Psoas muscle (tissue), 8 donors: ENCODE measurements around the gene TCF7L1. TPM values are rescaled to one million over a fixed set of nuclear protein-coding genes. Genes with fewer than 3 reads are reported as not detected.

Experiments
- ATAC-seq, 4 donors: fragments of 200-7000 bp; cut with Tn5 transposase; one replicate each; pipeline ENCODE4 v1.9.1; 2020; ENCODE audit warnings: moderate library complexity in 3 of 4, mild to moderate bottlenecking in 2 of 4
- DNase-seq, 2 donors: peaks; one replicate each; pipeline ENCODE4 v3.0.0-alpha.2; 2020
- H3K27ac ChIP-seq: fragments of 200-600 bp; one replicate; pipeline ENCODE4 v1.8.0; 2022
- H3K27me3 ChIP-seq, 3 donors: fragments of 200-600 bp in 1 of 3; one replicate each; pipeline versions ENCODE4 v1.6.1 to v1.8.0; 2013 to 2022; ENCODE audit warnings: low read length in 2 of 3, mild to moderate bottlenecking in 2 of 3, moderate library complexity in 1 of 3; ENCODE audit not compliant: insufficient read depth in 3 of 3
- H3K36me3 ChIP-seq, 2 donors: fragments of 200-600 bp in 1 of 2; one replicate each; pipeline versions ENCODE4 v1.6.1 to v1.8.0; 2013 to 2022; ENCODE audit warnings: low read depth in 1 of 2, mild to moderate bottlenecking in 1 of 2, moderate library complexity in 1 of 2; ENCODE audit not compliant: insufficient read depth in 1 of 2
- H3K4me1 ChIP-seq: fragments of 200-600 bp; one replicate; pipeline ENCODE4 v1.8.0; 2022
- H3K4me3 ChIP-seq: fragments of 200-600 bp; one replicate; pipeline ENCODE4 v1.8.0; 2022; ENCODE audit warnings: mild to moderate bottlenecking
- H3K9me3 ChIP-seq: fragments of 200-600 bp; one replicate; pipeline ENCODE4 v1.8.0; 2022
- CTCF ChIP-seq: fragments of 200-600 bp; IDR thresholded peaks from one replicate; pipeline ENCODE4 v1.8.0; 2022; ENCODE audit warnings: antibody characterized with exemption
- WGBS, 3 donors: extraction: QIAGEN DNeasy Blood & Tissue Kit; methylation state at CpG; one replicate each; pipeline versions ENCODE4 v1.1.6 to v1.1.7; 2013; 5-methylcytosine and 5-hydroxymethylcytosine counted together
- intact Hi-C, 2 donors: fragments of 100-400 bp; cut with DNase I; formaldehyde crosslinking; loops; one replicate each; pipeline versions ENCODE4 v1.11.0 to v1.14.2; 2022
- polyA plus RNA-seq, 3 donors: library from polyadenylated mRNA; stranded (reverse); fragments of 200-250 nt; gene quantifications; one replicate each; pipeline ENCODE4 v1.2.3, GENCODE V29; 2013
- total RNA-seq, 4 donors: library from RNA; stranded (reverse); fragmentation: NEBNext Ultra II Directional in 2 of 4; extraction: Animal tissue kit (Norgen Biotek cat#: 25700) in 2 of 4; gene quantifications; one replicate each; pipeline versions ENCODE4 v1.2.1 to v1.2.4, GENCODE V29; 2021 to 2023
- donor health status: healthy with polysubstance abuse.
- donor health status: DM: no; HTN: no; CAD: no; lungs with moderate emphysema.
- donor health status: Bipolar disorder and iron deficiency.
- donor health status: healthy.
- donor health status: DM: yes; HTN: yes; CAD: no.
- donor health status: DM: no; HTN: no; CAD: no.
- donor health status: DM: no; HTN: no; CAD: no.
- donor health status: DM: yes; HTN: yes; CAD: no.

TCF7L1 gene
- total and polyA plus RNA-seq, 7 donors, result 2.1 to 13.3 (median 6.1) TPM

DNA sequence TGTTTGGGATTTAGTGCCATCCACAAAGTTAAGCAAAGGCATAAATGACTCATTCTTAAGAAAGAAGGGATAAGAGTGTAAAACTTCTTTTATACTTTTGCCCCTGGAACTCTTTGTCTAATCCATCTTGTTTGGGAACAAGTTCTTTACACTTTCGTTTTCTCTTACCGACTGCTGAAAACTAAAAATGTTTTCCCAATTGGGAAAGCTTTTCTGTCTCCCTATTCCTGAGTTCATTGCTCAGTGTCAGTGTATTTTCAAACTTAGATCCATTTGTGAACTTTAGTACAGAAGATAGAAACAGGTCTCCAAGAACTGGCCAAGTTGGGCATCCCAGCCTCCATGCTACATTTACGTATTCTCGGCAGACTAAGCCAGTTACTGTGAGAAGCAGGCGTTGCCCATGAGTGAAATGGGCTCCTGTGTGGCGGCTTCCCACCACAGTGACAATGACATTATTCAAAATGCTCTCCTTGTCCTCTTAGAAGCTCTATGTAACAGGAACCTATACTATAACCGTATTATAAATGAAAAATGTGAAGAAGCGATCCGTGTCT, 142.9 kb downstream of the TCF7L1 start:
- Histone ChIP-seq H3K4me1 (peaks cover 14% of the 10 kb centered on the region), H3K27ac (peak overlapping the region; percentile 27), H3K4me3 (peak overlapping the region; percentile 46), H3K36me3 (no peaks in the 10 kb centered on the region), H3K9me3 (no peaks in the 10 kb centered on the region), H3K27me3 (no peaks in the 10 kb centered on the region)
- DNase-seq (no peak), ATAC-seq (no peak)
- WGBS, 3 donors, result 34 to 55% (median 45%) methylated on average over 9 of the region's 9 CpGs
- intact Hi-C loops, result no loop called here
- no peak for TF ChIP-seq CTCF

GRCh38 chr2:85276571-85277118, 143.5 kb downstream of the TCF7L1 start:
- Histone ChIP-seq H3K36me3 (no peaks in the 10 kb centered on the region), H3K27ac (peak overlapping the region; percentile 27), H3K9me3 (no peaks in the 10 kb centered on the region), H3K4me3 (peak overlapping the region; percentile 46), H3K4me1 (peaks cover 14% of the 10 kb centered on the region), H3K27me3 (no peaks in the 10 kb centered on the region)
- DNase-seq (no peak), ATAC-seq (peak in 3 of 4 donors; percentile 29 to 38 (median 32))
- 32 to 48% (median 43%) methylated on average over 14 of the region's 14 CpGs for WGBS, 3 donors
- intact Hi-C loops, result no loop called here
- TF ChIP-seq CTCF, result no peak

GRCh38 chr2:85277416-85278158, 144.4 kb downstream of the TCF7L1 start:
- 37 to 42% (median 41%) methylated on average over 15 of the region's 15 CpGs for WGBS, 3 donors
- Histone ChIP-seq H3K4me1 (peaks cover 14% of the 10 kb centered on the region), H3K27me3 (no peaks in the 10 kb centered on the region), H3K27ac (peak overlapping the region; percentile 25), H3K9me3 (no peaks in the 10 kb centered on the region), H3K36me3 (no peaks in the 10 kb centered on the region), H3K4me3 (no peak overlapping the region)
- TF ChIP-seq CTCF, result no peak
- DNase-seq (peak in 1 of 2 donors; percentile 31), ATAC-seq (peak; percentile 36 to 59 (median 54))
- intact Hi-C loops, result no loop called here

GRCh38 chr2:85278361-85278760, 145.2 kb downstream of the TCF7L1 start:
- ATAC-seq (no peak), DNase-seq (no peak)
- Histone ChIP-seq H3K27me3 (no peaks in the 10 kb centered on the region), H3K9me3 (no peaks in the 10 kb centered on the region), H3K27ac (no peak overlapping the region), H3K4me1 (peaks cover 14% of the 10 kb centered on the region), H3K36me3 (peaks cover 0 to under 1% of the 10 kb centered on the region in 2 donors), H3K4me3 (no peak overlapping the region)
- intact Hi-C loops, result no loop called here
- WGBS, 3 donors, result 65 to 67% (median 66%) methylated on average over 2 of the region's 2 CpGs
- no peak for TF ChIP-seq CTCF
